Adrenal gland (tissue), 12 donors: Measurements from ENCODE around the gene SEMA3G. TPM values are rescaled to one million over a fixed set of nuclear protein-coding genes. Genes with fewer than 3 reads are reported as not detected.

Experiments
- DNase-seq, 7 donors: peaks; one replicate each; pipeline ENCODE4 v3.0.0-alpha.2; 2019 to 2020
- H3K27ac ChIP-seq, 5 donors: fragments of 200-600 bp; sonication (generic) in 4 of 5; 1 replicate in 3 of 5; 2 replicates in 2 of 5; pipeline versions ENCODE4 v1.5.1 to v1.8.0; 2016 to 2020; ENCODE audit warnings: mild to moderate bottlenecking in 1 of 5
- H3K27me3 ChIP-seq: fragments of 200-600 bp; 2 replicates; pipeline ENCODE4 v1.8.0; 2021
- H3K36me3 ChIP-seq, 2 donors: fragments of 200-600 bp; replicated peaks in 1 of 2; 1 replicate in 1 of 2; 2 replicates in 1 of 2; pipeline versions ENCODE4 v1.5.1 to v1.8.0; 2018 to 2022
- H3K4me1 ChIP-seq, 2 donors: fragments of 200-600 bp; replicated peaks in 1 of 2; 1 replicate in 1 of 2; 2 replicates in 1 of 2; pipeline versions ENCODE4 v1.5.1 to v1.8.0; 2018 to 2021
- H3K4me3 ChIP-seq, 4 donors: fragments of 200-600 bp; sonication (generic) in 3 of 4; one replicate each; pipeline ENCODE4 v1.5.1; 2016 to 2018
- H3K9me3 ChIP-seq, 3 donors: fragments of 200-600 bp; sonication (generic) in 1 of 3; replicated peaks in 1 of 3; 1 replicate in 2 of 3; 2 replicates in 1 of 3; pipeline versions ENCODE4 v1.5.1 to v1.8.0; 2016 to 2021
- CTCF ChIP-seq, 6 experiments: fragments of 450-650 bp in 4 of 6; fragments of 200-600 bp in 2 of 6; sonication (generic) in 1 of 6; IDR thresholded peaks; 1 replicate in 5 of 6; 2 replicates in 1 of 6; pipeline versions ENCODE4 v1.5.1 to v1.8.0; 2016 to 2021; ENCODE audit warnings: antibody characterized with exemption in 6 of 6, mild to moderate bottlenecking in 2 of 6, moderate library complexity in 1 of 6
- POLR2A ChIP-seq, 2 donors: fragments of 450-650 bp; IDR thresholded peaks; one replicate each; pipeline ENCODE4 v1.6.1; 2017; ENCODE audit warnings: antibody characterized with exemption in 2 of 2, mild to moderate bottlenecking in 2 of 2, moderate library complexity in 1 of 2
- WGBS, 4 donors: extraction: QIAGEN DNeasy Blood & Tissue Kit in 2 of 4; methylation state at CpG; one replicate each; pipeline versions ENCODE4 v1.1.5 to v1.1.7; 2013 to 2017; 5-methylcytosine and 5-hydroxymethylcytosine counted together
- intact Hi-C, 2 donors: fragments of 100-400 bp; cut with DNase I; formaldehyde crosslinking; loops; one replicate each; pipeline versions ENCODE4 v1.14.1 to v1.15.0; 2022 to 2023
- polyA plus RNA-seq, 3 donors: library from polyadenylated mRNA; stranded (reverse); fragments of 200-250 nt in 2 of 3; fragments of 350-450 nt in 1 of 3; fragmentation: Illumina TruSeq in 1 of 3; extraction: RNeasy Lipid Tissue Mini Kit (QIAGEN cat#74804) in 1 of 3; gene quantifications; one replicate each; pipeline ENCODE4 v1.2.3, GENCODE V29; 2013 to 2014
- total RNA-seq, 9 donors: library from RNA; depleted of rRNA in 4 of 9; stranded (reverse); fragments of >200 nt in 4 of 9; fragments of 120-200 nt in 1 of 9; fragmentation: NEBNext Ultra II Directional in 1 of 9; extraction: Animal tissue kit (Norgen Biotek cat#: 25700) in 1 of 9; gene quantifications; one replicate each; pipeline versions ENCODE4 v1.1.0 to v1.2.4, GENCODE V29; 2013 to 2023
- donor health status: healthy with polysubstance abuse.
- donor health status: Bipolar disorder and iron deficiency.
- donor health status: DM: yes; HTN: yes; CAD: no.
- donor health status: DM: no; HTN: no; CAD: no.
- donor health status: DM: no; HTN: no; CAD: no.
- donor health status: DM: yes; HTN: yes; CAD: no.

SEMA3G gene
- total and polyA plus RNA-seq, 12 donors, result 0.81 to 6.8 (median 2.9) TPM

GRCh38 chr3:52429779-52430415, 15.0 kb downstream of the SEMA3G start:
- WGBS, 4 donors, result 80 to 84% (median 84%) methylated on average over 7 of the region's 7 CpGs
- H3K27ac ChIP-seq, result no peak overlapping the region
- intact Hi-C loops, result no loop called here
- no peak overlapping the region for H3K4me3 ChIP-seq
- no peak for TF ChIP-seq CTCF (IDR thresholded peaks at IDR 0.05)
- no peak for TF ChIP-seq POLR2A (IDR thresholded peaks at IDR 0.05)
- DNase-seq, result peak in 4 of 7 donors; percentile 15 to 33 (median 30)
- H3K4me1 ChIP-seq, result peaks cover 5 to 10% of the 10 kb centered on the region in 2 donors
- H3K36me3 ChIP-seq, result no peaks in the 10 kb centered on the region
- no peaks in the 10 kb centered on the region for H3K9me3 ChIP-seq
- no peaks in the 10 kb centered on the region for H3K27me3 ChIP-seq

- 35 to 42% (median 41%) methylated on average over 3 of the region's 3 CpGs for WGBS, 4 donors
- Histone ChIP-seq H3K27me3 (no peaks in the 10 kb centered on the region), H3K9me3 (no peaks in the 10 kb centered on the region), H3K4me1 (peaks cover 5 to 10% of the 10 kb centered on the region in 2 donors), H3K36me3 (no peaks in the 10 kb centered on the region), H3K4me3 (no peak overlapping the region), H3K27ac (peak overlapping the region in 1 of 5 donors; percentile 3)
- no peak for TF ChIP-seq CTCF (IDR thresholded peaks at IDR 0.05)
- no peak for TF ChIP-seq POLR2A (IDR thresholded peaks at IDR 0.05)
- intact Hi-C loops, result no loop called here
- peak in 1 of 7 donors; percentile 13 for DNase-seq
These were observed 15.9 kb downstream of the SEMA3G start for GRCh38 chr3:52429031-52429430.

GRCh38 chr3:52428151-52429005, 16.5 kb downstream of the SEMA3G start:
- Histone ChIP-seq H3K4me1 (peaks cover 5 to 10% of the 10 kb centered on the region in 2 donors), H3K27ac (peak overlapping the region in 1 of 5 donors; percentile 3), H3K36me3 (no peaks in the 10 kb centered on the region), H3K27me3 (no peaks in the 10 kb centered on the region), H3K4me3 (no peak overlapping the region), H3K9me3 (no peaks in the 10 kb centered on the region)
- TF ChIP-seq CTCF (IDR thresholded peaks at IDR 0.05) (peak; percentile 52 to 84 (median 84)), POLR2A (IDR thresholded peaks at IDR 0.05) (no peak)
- 9 to 20% (median 12%) methylated on average over 7 of the region's 7 CpGs for WGBS, 4 donors
- intact Hi-C loops, result no loop called here
- peak; percentile 62 to 89 (median 70) for DNase-seq

- 66 to 77% (median 72%) methylated on average over 2 to 5 of the region's 5 CpGs for WGBS, 4 donors
- intact Hi-C loops, result no loop called here
These were observed 21.7 kb downstream of the SEMA3G start for GRCh38 chr3:52423173-52423572.

More at GRCh38 chr3:52423173-52423572, 21.7 kb downstream of the SEMA3G start:
- Histone ChIP-seq H3K27me3 (no peaks in the 10 kb centered on the region), H3K9me3 (no peaks in the 10 kb centered on the region), H3K4me1 (no peaks in the 10 kb centered on the region), H3K36me3 (no peaks in the 10 kb centered on the region), H3K4me3 (no peak overlapping the region), H3K27ac (no peak overlapping the region)
- peak in 2 of 7 donors; percentile 3 to 6 for DNase-seq
- no peak for TF ChIP-seq POLR2A (IDR thresholded peaks at IDR 0.05)
- TF ChIP-seq CTCF (IDR thresholded peaks at IDR 0.05), result no peak
